ENCODE measurements around the gene GNL3.

DNA sequence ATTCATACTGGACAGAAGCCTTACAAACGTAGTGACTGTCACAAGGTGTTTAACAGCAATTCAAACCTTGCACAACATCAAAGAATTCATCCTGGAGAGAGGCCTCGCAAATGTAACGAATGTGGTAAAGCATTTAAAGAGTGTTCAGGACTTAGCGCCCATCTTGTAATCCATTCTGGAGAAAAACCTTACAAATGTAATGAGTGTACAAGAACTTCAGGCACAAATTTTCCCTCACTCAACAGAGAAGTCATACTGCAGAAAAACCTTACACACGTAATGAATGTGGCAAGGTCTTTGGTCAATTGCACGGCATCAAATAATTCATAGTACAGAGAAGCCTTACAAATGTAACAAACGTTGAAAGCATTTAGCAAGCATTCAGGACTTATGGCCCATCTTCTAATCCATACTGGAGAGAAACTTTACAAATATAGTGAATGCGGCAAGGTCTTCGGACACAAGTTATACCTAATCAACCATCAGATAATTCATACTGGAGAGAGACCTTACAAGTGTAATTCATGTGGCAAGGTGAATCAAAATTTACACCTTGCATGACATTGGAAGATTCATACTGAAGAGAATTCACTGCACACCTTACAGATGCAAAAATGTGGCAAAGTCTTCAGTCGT is 47.5 kb downstream of the GNL3 start:
- TF ChIP-seq POLR2A (IDR thresholded peaks at IDR 0.05; ENCODE audit: low read length) (no peak), GATA1 (IDR thresholded peaks at IDR 0.05; ENCODE audit: low read depth, low read length) (no peak)
